NCI-H1694 treated with DMSO at 0.1 percent for 48 hours (cell line): ENCODE results near the gene KRTAP5-5.
"Not testable (repeated sequence)": the region's sequence is repeated elsewhere in the genome, so short reads cannot be mapped to it uniquely, and the experiment has no call there.

Experiments
- DNase-seq: peaks from one replicate; lab custom pipeline; 2025; lab: John Stamatoyannopoulos, UW

Gene KRTAP5-5

GRCh38 chr11:1607156-1607845, 22.3 kb upstream of the KRTAP5-5 start:
- DNase-seq, result not testable (repeated sequence)

- not testable (repeated sequence) for DNase-seq
Observed at GRCh38 chr11:1607901-1608300, 21.7 kb upstream of the KRTAP5-5 start.

- DNase-seq, result no peak
Observed at GRCh38 chr11:1608363-1608762, 21.2 kb upstream of the KRTAP5-5 start, which contains the start of gene KRTAP5-3. KRTAP5-3 (minus strand) TSS chr11:1608463; CDS start chr11:1608385, 78 bp downstream.

GRCh38 chr11:1618231-1618630, 11.3 kb upstream of the KRTAP5-5 start:
- no peak for DNase-seq

- no peak for DNase-seq
Observed at GRCh38 chr11:1619449-1619848, 10.1 kb upstream of the KRTAP5-5 start.

GRCh38 chr11:1622086-1622485, 7.5 kb upstream of the KRTAP5-5 start, which contains the start of gene KRTAP5-4:
KRTAP5-4 (minus strand) TSS chr11:1622138; CDS start chr11:1622093, 45 bp downstream.
- no peak for DNase-seq

GRCh38 chr11:1623716-1624115, 5.9 kb upstream of the KRTAP5-5 start:
- no peak for DNase-seq

- DNase-seq, result no peak
Observed at GRCh38 chr11:1624621-1625020, 5.0 kb upstream of the KRTAP5-5 start.

- no peak for DNase-seq
Observed at GRCh38 chr11:1625541-1625940, 4.0 kb upstream of the KRTAP5-5 start.

- DNase-seq, result peak; percentile 8
Observed at GRCh38 chr11:1628506-1629325, 859 bp upstream of the KRTAP5-5 start.

GRCh38 chr11:1630271-1630670, 696 bp downstream of the KRTAP5-5 start:
- DNase-seq, result no peak

GRCh38 chr11:1631066-1631568, 1.5 kb downstream of the KRTAP5-5 start:
- no peak for DNase-seq

GRCh38 chr11:1632053-1632714, 2.6 kb downstream of the KRTAP5-5 start:
- no peak for DNase-seq

- DNase-seq, result no peak
Observed at GRCh38 chr11:1633864-1634263, 4.3 kb downstream of the KRTAP5-5 start.

- no peak for DNase-seq
Observed at GRCh38 chr11:1636291-1636950, 6.8 kb downstream of the KRTAP5-5 start.

- DNase-seq, result no peak
Observed at GRCh38 chr11:1637628-1638027, 8.1 kb downstream of the KRTAP5-5 start.

GRCh38 chr11:1638344-1638743, 8.8 kb downstream of the KRTAP5-5 start:
- DNase-seq, result no peak

- peak; percentile 61 for DNase-seq
Observed at GRCh38 chr11:1639102-1639620, 9.6 kb downstream of the KRTAP5-5 start.

- no peak for DNase-seq
Observed at GRCh38 chr11:1639666-1640065, 10.1 kb downstream of the KRTAP5-5 start.

- DNase-seq, result no peak
Observed at GRCh38 chr11:1640076-1640946, 10.7 kb downstream of the KRTAP5-5 start.

GRCh38 chr11:1641096-1641495, 11.5 kb downstream of the KRTAP5-5 start:
- no peak for DNase-seq
